SK-N-SH (cell line): ENCODE data around the gene USP19. TPM values are rescaled to one million over a fixed set of nuclear protein-coding genes. Genes with fewer than 3 reads are reported as not detected.

ENCODE experiments used
- CTCF ChIA-PET: fragments of 300-600, 350-600 bp; formaldehyde crosslinking; extraction: SDS; loops from one replicate; lab custom pipeline; 2021; lab: Yijun Ruan, JAX
- POLR2A ChIA-PET: fragments of 350-600 bp; sonication (Branson Sonifier 250); formaldehyde crosslinking; extraction: SDS; loops from one replicate; lab custom pipeline; 2020; ENCODE audit warnings: antibody characterized with exemption, inconsistent platforms; lab: Yijun Ruan, JAX
- DNase-seq: peaks from one replicate; pipeline ENCODE4 v3.0.0; 2012
- H2AFZ ChIP-seq: fragments of 200-600 bp; sonication (generic); 2 replicates; pipeline ENCODE4 v1.8.1; 2016; ENCODE audit warnings: antibody characterized with exemption, mild to moderate bottlenecking, low read depth
- H3F3A ChIP-seq: fragments of 200-600 bp; sonication (generic); replicated peaks from 2 replicates; pipeline ENCODE3; 2016; ENCODE audit warnings: antibody characterized with exemption, mild to moderate bottlenecking; ENCODE audit not compliant: insufficient read depth
- H3K27ac ChIP-seq, 2 experiments: fragments of 200-500 bp in 1 of 2; fragments of 200-600 bp in 1 of 2; sonication (Bioruptor generic) in 1 of 2; sonication (generic), shearing (Covaris generic) in 1 of 2; 2 replicates each; pipeline versions ENCODE4 v1.5.1 to v1.6.1; 2014 to 2016; ENCODE audit warnings: low read depth in 2 of 2, inconsistent platforms in 1 of 2, low read length in 1 of 2, mild to moderate bottlenecking in 1 of 2, mixed read lengths in 1 of 2
- H3K27me3 ChIP-seq: fragments of 200-600 bp; sonication (generic), shearing (Covaris generic); 2 replicates; pipeline ENCODE4 v1.6.1; 2016; ENCODE audit warnings: mixed run types; ENCODE audit not compliant: insufficient read depth
- H3K36me3 ChIP-seq, 2 experiments: fragments of 200-500 bp in 1 of 2; fragments of 200-600 bp in 1 of 2; sonication (Bioruptor generic) in 1 of 2; sonication (generic) in 1 of 2; replicated peaks in 1 of 2; 2 replicates each; pipeline versions ENCODE3 to v1.5.1; 2014 to 2016; ENCODE audit warnings: low read length in 1 of 2, mild to moderate bottlenecking in 1 of 2; ENCODE audit not compliant: insufficient read depth in 2 of 2, control insufficient read depth in 1 of 2
- H3K4me1 ChIP-seq, 2 experiments: fragments of 200-500 bp in 1 of 2; fragments of 200-600 bp in 1 of 2; sonication (Bioruptor generic) in 1 of 2; sonication (generic), shearing (Covaris generic) in 1 of 2; 2 replicates each; pipeline versions ENCODE4 v1.5.1 to v1.6.1; 2014 to 2016; ENCODE audit warnings: low read depth in 1 of 2, low read length in 1 of 2, mixed run types in 1 of 2; ENCODE audit not compliant: insufficient read depth in 2 of 2, control insufficient read depth in 1 of 2
- H3K4me2 ChIP-seq: fragments of 200-600 bp; sonication (generic), shearing (Covaris generic); 2 replicates; pipeline ENCODE4 v1.6.1; 2017; ENCODE audit warnings: mixed run types
- H3K4me3 ChIP-seq, 2 experiments: fragments of 200-500 bp in 1 of 2; fragments of 200-600 bp in 1 of 2; sonication (Bioruptor generic) in 1 of 2; sonication (generic), shearing (Covaris generic) in 1 of 2; 2 replicates each; pipeline versions ENCODE4 v1.5.1 to v1.8.1; 2014 to 2016; ENCODE audit warnings: low read depth in 2 of 2, inconsistent platforms in 1 of 2, low read length in 1 of 2, mild to moderate bottlenecking in 1 of 2, mixed read lengths in 1 of 2, moderate library complexity in 1 of 2
- H3K79me2 ChIP-seq: fragments of 200-600 bp; sonication (generic); 2 replicates; pipeline ENCODE4 v1.8.1; 2017; ENCODE audit warnings: mild to moderate bottlenecking; ENCODE audit not compliant: insufficient read depth
- H3K9ac ChIP-seq: fragments of 200-600 bp; sonication (generic); 2 replicates; pipeline ENCODE4 v1.6.1; 2017; ENCODE audit warnings: mixed run types
- H3K9me2 ChIP-seq: fragments of 200-600 bp; sonication (generic); 2 replicates; pipeline ENCODE4 v1.6.1; 2017; ENCODE audit warnings: mixed run types
- H3K9me3 ChIP-seq: fragments of 200-600 bp; sonication (generic); 2 replicates; pipeline ENCODE4 v1.6.1; 2017; ENCODE audit warnings: mixed run types, mild to moderate bottlenecking, moderate library complexity
- H4K20me1 ChIP-seq: fragments of 200-600 bp; sonication (generic); 2 replicates; pipeline ENCODE4 v1.6.1; 2017; ENCODE audit warnings: mild to moderate bottlenecking, mixed run types; ENCODE audit not compliant: insufficient read depth
- CHD2 ChIP-seq: fragments of 150-350 bp; IDR thresholded peaks from 2 replicates; pipeline ENCODE4 v1.6.1; 2018; ENCODE audit warnings: low read length; ENCODE audit not compliant: partially characterized antibody
- FOXJ3 ChIP-seq: sonication (generic); formaldehyde crosslinking; IDR thresholded peaks from 2 replicates; pipeline ENCODE4 v1.5.1; 2020; ENCODE audit warnings: mild to moderate bottlenecking, missing genetic modification reagents
- GABPA ChIP-seq: IDR thresholded peaks from 2 replicates; pipeline ENCODE4 v1.4.0; 2012; ENCODE audit warnings: low read depth, mild to moderate bottlenecking
- NFIC ChIP-seq: IDR thresholded peaks from 2 replicates; pipeline ENCODE4 v1.4.0; 2012; ENCODE audit warnings: borderline replicate concordance
- NRF1 ChIP-seq: IDR thresholded peaks from 2 replicates; pipeline ENCODE4 v1.6.1; 2012; ENCODE audit warnings: low read depth, mild to moderate bottlenecking, low read length
- RXRA ChIP-seq: IDR thresholded peaks from 2 replicates; pipeline ENCODE4 v1.4.0; 2012; ENCODE audit warnings: low read depth, mild to moderate bottlenecking, borderline replicate concordance
- TAF1 ChIP-seq: IDR thresholded peaks from 2 replicates; pipeline ENCODE4 v1.6.1; 2012; ENCODE audit warnings: low read depth, mild to moderate bottlenecking, low read length, moderate library complexity, borderline replicate concordance
- WGBS: methylation state at CpG from one replicate; pipeline ENCODE4 v1.1.6; 2017; ENCODE audit warnings: low lambda C conversion rate; 5-methylcytosine and 5-hydroxymethylcytosine counted together
- polyA plus RNA-seq, 3 experiments: library from polyadenylated mRNA; depleted of rRNA; stranded (reverse); fragments of >200 nt; gene quantifications; 2 replicates each; pipeline ENCODE4 v1.2.3, GENCODE V29; 2012
- TF ChIP-seq, protein P1 (sequence below): fragments of 150-350 bp; IDR thresholded peaks from 2 replicates; pipeline ENCODE4 v1.6.1; 2016; ENCODE audit warnings: mild to moderate bottlenecking, low read depth, low read length
- TF ChIP-seq, protein P2 (sequence below): IDR thresholded peaks from 2 replicates; pipeline ENCODE4 v1.4.0; 2012; ENCODE audit warnings: low read depth, borderline replicate concordance
- TF ChIP-seq, protein P3 (sequence below): IDR thresholded peaks from 2 replicates; pipeline ENCODE4 v1.6.1; 2012; ENCODE audit warnings: mild to moderate bottlenecking, low read depth, low read length, moderate library complexity
- TF ChIP-seq, protein P4 (sequence below): IDR thresholded peaks from 2 replicates; pipeline ENCODE4 v1.4.0; 2012; ENCODE audit warnings: low read depth
- TF ChIP-seq, protein P5 (sequence below): fragments of 150-350 bp; IDR thresholded peaks from 2 replicates; pipeline ENCODE4 v1.6.1; 2017; ENCODE audit warnings: antibody characterized with exemption, low read length, low read depth, borderline replicate concordance

USP19 gene
- polyA plus RNA-seq, 1 of the 3 experiments (the other 2 are of a cell fraction): 75.6 TPM

DNA sequence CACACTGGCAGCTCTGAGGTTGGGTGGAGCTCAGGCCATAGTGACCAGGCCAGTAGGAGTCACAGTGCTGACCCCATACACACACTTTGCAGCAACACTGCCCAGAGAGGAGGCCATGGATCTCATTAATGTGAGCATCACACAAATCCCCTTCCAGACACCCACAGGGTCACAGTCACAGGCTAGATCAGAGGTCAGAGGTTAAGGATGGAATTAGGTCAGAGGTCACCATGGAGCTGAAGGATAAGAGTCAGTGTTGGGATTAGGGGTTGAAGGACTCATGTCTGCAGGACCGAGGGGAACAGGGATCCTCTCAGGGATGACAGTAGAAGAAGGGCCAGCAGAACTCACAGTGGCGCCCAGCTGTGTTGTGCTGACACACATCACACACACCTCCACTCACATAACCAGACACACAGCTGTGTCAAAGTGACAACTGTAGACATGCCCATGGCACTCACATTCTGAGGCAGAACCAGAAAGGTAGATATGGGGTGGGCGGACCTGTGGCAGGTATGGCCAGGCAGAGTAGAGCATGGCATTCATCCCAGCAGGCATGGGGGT, 32.8 kb upstream of the USP19 start:
- H4K20me1 ChIP-seq: no peaks in the 10 kb centered on the region
- H3K79me2 ChIP-seq: no peaks in the 10 kb centered on the region
- H2AFZ ChIP-seq: no peak overlapping the region
- DNase-seq: no peak
- ChIA-PET CTCF (interaction anchor here (0.7 kb wide), 1 partner anchor 17 kb away, joined by 3 read pairs; the partner anchor contains the start of gene KLHDC8B), POLR2A (interaction anchor here (0.8 kb wide), 1 partner anchor 11 kb away, joined by 3 read pairs; no protein-coding TSS in a partner anchor)
- H3K4me3 ChIP-seq: no peak overlapping the region
- TF ChIP-seq, protein P1, sequence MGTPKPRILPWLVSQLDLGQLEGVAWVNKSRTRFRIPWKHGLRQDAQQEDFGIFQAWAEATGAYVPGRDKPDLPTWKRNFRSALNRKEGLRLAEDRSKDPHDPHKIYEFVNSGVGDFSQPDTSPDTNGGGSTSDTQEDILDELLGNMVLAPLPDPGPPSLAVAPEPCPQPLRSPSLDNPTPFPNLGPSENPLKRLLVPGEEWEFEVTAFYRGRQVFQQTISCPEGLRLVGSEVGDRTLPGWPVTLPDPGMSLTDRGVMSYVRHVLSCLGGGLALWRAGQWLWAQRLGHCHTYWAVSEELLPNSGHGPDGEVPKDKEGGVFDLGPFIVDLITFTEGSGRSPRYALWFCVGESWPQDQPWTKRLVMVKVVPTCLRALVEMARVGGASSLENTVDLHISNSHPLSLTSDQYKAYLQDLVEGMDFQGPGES: no peak
- TF ChIP-seq NRF1: no peak
- TF ChIP-seq FOXJ3 (CRISPR knock-in tag): no peak
- TF ChIP-seq, protein P2, sequence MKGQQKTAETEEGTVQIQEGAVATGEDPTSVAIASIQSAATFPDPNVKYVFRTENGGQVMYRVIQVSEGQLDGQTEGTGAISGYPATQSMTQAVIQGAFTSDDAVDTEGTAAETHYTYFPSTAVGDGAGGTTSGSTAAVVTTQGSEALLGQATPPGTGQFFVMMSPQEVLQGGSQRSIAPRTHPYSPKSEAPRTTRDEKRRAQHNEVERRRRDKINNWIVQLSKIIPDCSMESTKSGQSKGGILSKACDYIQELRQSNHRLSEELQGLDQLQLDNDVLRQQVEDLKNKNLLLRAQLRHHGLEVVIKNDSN: no peak
- TF ChIP-seq GABPA: no peak
- TF ChIP-seq, protein P3, sequence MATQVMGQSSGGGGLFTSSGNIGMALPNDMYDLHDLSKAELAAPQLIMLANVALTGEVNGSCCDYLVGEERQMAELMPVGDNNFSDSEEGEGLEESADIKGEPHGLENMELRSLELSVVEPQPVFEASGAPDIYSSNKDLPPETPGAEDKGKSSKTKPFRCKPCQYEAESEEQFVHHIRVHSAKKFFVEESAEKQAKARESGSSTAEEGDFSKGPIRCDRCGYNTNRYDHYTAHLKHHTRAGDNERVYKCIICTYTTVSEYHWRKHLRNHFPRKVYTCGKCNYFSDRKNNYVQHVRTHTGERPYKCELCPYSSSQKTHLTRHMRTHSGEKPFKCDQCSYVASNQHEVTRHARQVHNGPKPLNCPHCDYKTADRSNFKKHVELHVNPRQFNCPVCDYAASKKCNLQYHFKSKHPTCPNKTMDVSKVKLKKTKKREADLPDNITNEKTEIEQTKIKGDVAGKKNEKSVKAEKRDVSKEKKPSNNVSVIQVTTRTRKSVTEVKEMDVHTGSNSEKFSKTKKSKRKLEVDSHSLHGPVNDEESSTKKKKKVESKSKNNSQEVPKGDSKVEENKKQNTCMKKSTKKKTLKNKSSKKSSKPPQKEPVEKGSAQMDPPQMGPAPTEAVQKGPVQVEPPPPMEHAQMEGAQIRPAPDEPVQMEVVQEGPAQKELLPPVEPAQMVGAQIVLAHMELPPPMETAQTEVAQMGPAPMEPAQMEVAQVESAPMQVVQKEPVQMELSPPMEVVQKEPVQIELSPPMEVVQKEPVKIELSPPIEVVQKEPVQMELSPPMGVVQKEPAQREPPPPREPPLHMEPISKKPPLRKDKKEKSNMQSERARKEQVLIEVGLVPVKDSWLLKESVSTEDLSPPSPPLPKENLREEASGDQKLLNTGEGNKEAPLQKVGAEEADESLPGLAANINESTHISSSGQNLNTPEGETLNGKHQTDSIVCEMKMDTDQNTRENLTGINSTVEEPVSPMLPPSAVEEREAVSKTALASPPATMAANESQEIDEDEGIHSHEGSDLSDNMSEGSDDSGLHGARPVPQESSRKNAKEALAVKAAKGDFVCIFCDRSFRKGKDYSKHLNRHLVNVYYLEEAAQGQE: no peak
- TF ChIP-seq, protein P4, sequence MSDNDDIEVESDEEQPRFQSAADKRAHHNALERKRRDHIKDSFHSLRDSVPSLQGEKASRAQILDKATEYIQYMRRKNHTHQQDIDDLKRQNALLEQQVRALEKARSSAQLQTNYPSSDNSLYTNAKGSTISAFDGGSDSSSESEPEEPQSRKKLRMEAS: no peak
- TF ChIP-seq, protein P5, sequence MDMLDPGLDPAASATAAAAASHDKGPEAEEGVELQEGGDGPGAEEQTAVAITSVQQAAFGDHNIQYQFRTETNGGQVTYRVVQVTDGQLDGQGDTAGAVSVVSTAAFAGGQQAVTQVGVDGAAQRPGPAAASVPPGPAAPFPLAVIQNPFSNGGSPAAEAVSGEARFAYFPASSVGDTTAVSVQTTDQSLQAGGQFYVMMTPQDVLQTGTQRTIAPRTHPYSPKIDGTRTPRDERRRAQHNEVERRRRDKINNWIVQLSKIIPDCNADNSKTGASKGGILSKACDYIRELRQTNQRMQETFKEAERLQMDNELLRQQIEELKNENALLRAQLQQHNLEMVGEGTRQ: no peak
- no peak for TF ChIP-seq NFIC
- TF ChIP-seq TAF1: no peak
- no peak for TF ChIP-seq RXRA
- TF ChIP-seq CHD2: no peak
- no peaks in the 10 kb centered on the region for H3K27me3 ChIP-seq
- H3K9me3 ChIP-seq: no peaks in the 10 kb centered on the region
- no peak overlapping the region for H3K9ac ChIP-seq
- H3K4me2 ChIP-seq: no peak overlapping the region
- no peaks in the 10 kb centered on the region for H3K9me2 ChIP-seq
- H3K4me1 ChIP-seq: no peaks in the 10 kb centered on the region
- no peaks in the 10 kb centered on the region for H3K36me3 ChIP-seq
- 67% methylated on average over 3 of the region's 3 CpGs for WGBS
- H3K27ac ChIP-seq: no peak overlapping the region
- H3F3A ChIP-seq: peaks cover 1% of the 10 kb centered on the region
